ENCODE results near the gene GRAMD1A. TPM values are rescaled to one million over a fixed set of nuclear protein-coding genes. Genes with fewer than 3 reads are reported as not detected.

Gene GRAMD1A
- total RNA-seq, 1 experiment from 2014 or later = 32.8 TPM

DNA sequence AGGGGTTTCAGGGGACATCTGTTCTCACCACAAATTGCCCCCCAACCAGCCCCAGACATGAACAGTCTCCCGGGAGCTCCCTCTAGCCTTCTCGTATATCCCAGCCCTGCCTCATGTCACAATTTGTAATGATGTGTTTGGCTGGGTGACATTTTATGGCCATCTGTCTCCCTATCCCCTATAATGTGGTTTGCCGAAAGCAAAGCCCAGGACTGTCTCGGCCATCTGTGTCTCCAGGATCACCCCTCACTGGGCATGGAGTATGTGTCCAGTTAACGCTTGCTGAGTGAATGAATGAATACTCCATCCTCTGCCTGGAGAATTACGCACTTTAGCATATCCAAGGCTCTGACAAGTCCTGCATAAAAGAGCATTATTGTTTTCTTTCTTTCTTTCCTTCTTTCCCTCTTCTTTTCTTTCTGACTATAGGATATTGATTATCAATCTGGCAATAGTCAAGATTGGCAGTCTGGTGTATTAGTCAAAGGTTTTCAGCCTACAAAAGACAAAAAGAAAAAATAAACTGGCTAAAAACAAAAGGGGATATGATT, 56.5 kb downstream of the GRAMD1A start:
- BruUV-seq (replicated peaks) = no TSS peak
- H3K4me1 ChIP-seq (ENCODE audit: insufficient read depth, low read length) = no peaks in the 10 kb centered on the region
- TF ChIP-seq, protein P1, sequence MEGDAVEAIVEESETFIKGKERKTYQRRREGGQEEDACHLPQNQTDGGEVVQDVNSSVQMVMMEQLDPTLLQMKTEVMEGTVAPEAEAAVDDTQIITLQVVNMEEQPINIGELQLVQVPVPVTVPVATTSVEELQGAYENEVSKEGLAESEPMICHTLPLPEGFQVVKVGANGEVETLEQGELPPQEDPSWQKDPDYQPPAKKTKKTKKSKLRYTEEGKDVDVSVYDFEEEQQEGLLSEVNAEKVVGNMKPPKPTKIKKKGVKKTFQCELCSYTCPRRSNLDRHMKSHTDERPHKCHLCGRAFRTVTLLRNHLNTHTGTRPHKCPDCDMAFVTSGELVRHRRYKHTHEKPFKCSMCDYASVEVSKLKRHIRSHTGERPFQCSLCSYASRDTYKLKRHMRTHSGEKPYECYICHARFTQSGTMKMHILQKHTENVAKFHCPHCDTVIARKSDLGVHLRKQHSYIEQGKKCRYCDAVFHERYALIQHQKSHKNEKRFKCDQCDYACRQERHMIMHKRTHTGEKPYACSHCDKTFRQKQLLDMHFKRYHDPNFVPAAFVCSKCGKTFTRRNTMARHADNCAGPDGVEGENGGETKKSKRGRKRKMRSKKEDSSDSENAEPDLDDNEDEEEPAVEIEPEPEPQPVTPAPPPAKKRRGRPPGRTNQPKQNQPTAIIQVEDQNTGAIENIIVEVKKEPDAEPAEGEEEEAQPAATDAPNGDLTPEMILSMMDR (conservative IDR thresholded peaks at IDR 0.05; ENCODE audit: low read depth, low read length) = no peak
- TF ChIP-seq EZH2phosphoT487 (IDR thresholded peaks at IDR 0.05; ENCODE audit: borderline replicate concordance, low read length) (no peak), EZH2 (IDR thresholded peaks at IDR 0.05; ENCODE audit: low read length, unreplicated experiment) (no peak)
- H3K27me3 ChIP-seq (ENCODE audit: low read length) = no peaks in the 10 kb centered on the region
- no peaks in the 10 kb centered on the region for H3F3A ChIP-seq (ENCODE audit: low read length, unreplicated experiment)
- no peaks in the 10 kb centered on the region for H4K20me1 ChIP-seq (ENCODE audit: low read length)
- H3K9me2 ChIP-seq (replicated peaks; ENCODE audit: low read length) = no peaks in the 10 kb centered on the region
- no peaks in the 10 kb centered on the region for H3K9me3 ChIP-seq (ENCODE audit: low read length)
- no peaks in the 10 kb centered on the region for H3K79me2 ChIP-seq (ENCODE audit: low read length)
- H3K4me3 ChIP-seq (ENCODE audit: low read length) = no peak overlapping the region
- no peak overlapping the region for H3K4me2 ChIP-seq (ENCODE audit: low read length)
- ChIA-PET CTCF (no interaction called here), POLR2A (ENCODE audit: unreplicated experiment) (no interaction called here)
- no peak overlapping the region for H3K27ac ChIP-seq (ENCODE audit: low read length)
- ATAC-seq (no peak), DNase-seq (no peak)
- intact Hi-C loops (cut with micrococcal nuclease) = loop anchor here (5.0 kb wide), 1 partner anchor 36 kb away; no protein-coding TSS in a partner anchor
- H3K36me3 ChIP-seq (ENCODE audit: low read depth, low read length) = no peaks in the 10 kb centered on the region
- H3K9ac ChIP-seq (ENCODE audit: low read length) = no peak overlapping the region
- no peak overlapping the region for H2AFZ ChIP-seq (ENCODE audit: low read length)

DNA sequence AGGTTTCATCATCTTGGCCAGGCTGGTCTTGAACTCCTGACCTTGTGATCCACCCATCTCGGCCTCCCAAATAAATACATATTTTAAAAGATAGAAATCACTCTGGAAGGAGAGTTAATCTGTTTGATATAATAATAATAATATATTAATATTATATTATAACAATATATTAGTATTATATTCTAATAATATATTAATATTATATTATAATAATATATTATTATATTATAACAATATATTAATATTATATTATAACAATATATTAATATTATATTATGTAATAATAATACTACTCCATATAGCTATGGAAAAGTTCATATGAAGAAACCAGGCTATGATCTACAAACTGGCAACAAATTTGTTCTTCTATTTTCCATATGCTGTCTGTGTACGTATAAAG, 58.2 kb downstream of the GRAMD1A start:
- POLR2A ChIA-PET (ENCODE audit: unreplicated experiment) = no interaction called here
- ATAC-seq = no peak
- BruUV-seq (replicated peaks) = no TSS peak
- Histone ChIP-seq H3F3A (ENCODE audit: low read length, unreplicated experiment) (no peaks in the 10 kb centered on the region), H3K4me2 (ENCODE audit: low read length) (no peak overlapping the region), H3K36me3 (ENCODE audit: low read depth, low read length) (no peaks in the 10 kb centered on the region), H3K9me3 (ENCODE audit: low read length) (no peaks in the 10 kb centered on the region), H3K4me3 (ENCODE audit: low read length) (no peak overlapping the region), H3K9ac (ENCODE audit: low read length) (no peak overlapping the region), H4K20me1 (ENCODE audit: low read length) (no peaks in the 10 kb centered on the region), H2AFZ (ENCODE audit: low read length) (no peak overlapping the region), H3K4me1 (ENCODE audit: insufficient read depth, low read length) (no peaks in the 10 kb centered on the region; the same call in 1 of the 2 replicates), H3K27me3 (ENCODE audit: low read length) (no peaks in the 10 kb centered on the region), H3K27ac (ENCODE audit: low read length) (no peak overlapping the region), H3K9me2 (replicated peaks; ENCODE audit: low read length) (no peaks in the 10 kb centered on the region), H3K79me2 (ENCODE audit: low read length) (no peaks in the 10 kb centered on the region)
- no peak for TF ChIP-seq EZH2 (IDR thresholded peaks at IDR 0.05; ENCODE audit: low read length, unreplicated experiment)
- TF ChIP-seq, protein P1 (conservative IDR thresholded peaks at IDR 0.05; ENCODE audit: low read depth, low read length) = no peak
- TF ChIP-seq EZH2phosphoT487 (IDR thresholded peaks at IDR 0.05; ENCODE audit: borderline replicate concordance, low read length) = no peak
- no peak for DNase-seq
- intact Hi-C loops (cut with micrococcal nuclease) = loop anchor here (5.0 kb wide), 1 partner anchor 34 kb away; no protein-coding TSS in a partner anchor
- CTCF ChIA-PET = no interaction called here

DNA sequence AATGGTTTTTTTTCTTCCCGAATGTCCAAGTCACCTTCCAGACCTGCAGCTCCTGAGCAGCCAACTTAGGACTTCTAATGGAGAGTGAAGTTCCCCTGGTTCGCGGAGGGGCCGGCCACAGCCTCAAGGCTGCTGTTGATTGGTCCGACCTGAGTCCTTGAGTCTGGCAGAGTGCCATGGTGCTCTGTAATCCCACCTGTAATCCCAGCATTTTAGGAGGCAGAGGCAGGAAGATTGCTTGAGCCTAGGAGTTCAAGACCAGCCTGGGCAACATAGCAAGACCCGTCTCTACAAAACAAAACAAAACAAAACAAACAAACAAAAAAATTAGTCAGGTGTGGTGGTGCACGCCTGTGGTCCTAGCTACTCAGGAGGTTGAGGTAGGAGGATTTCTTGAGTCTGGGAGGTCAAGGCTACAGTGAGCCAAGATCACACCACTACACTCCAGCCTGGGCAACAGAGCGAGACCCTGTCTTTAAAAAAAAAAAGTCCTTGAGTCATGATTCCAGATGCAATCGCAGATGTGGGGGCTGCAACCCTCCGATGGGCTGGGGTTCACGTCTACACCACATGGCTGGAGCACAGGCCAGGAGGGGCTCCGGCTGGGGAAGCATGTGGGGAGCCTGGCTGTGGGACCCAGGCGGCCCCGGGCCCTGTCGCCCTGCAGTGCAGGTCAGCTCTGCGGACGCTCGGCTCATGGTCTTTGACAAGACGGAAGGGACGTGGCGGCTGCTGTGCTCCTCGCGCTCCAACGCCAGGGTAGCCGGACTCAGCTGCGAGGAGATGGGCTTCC, 59.1 kb downstream of the GRAMD1A start:
- DNase-seq = no peak
- Histone ChIP-seq H3K4me1 (ENCODE audit: insufficient read depth, low read length) (peaks cover 7% of the 10 kb centered on the region; the same call in 1 of the 2 replicates), H4K20me1 (ENCODE audit: low read length) (no peaks in the 10 kb centered on the region), H2AFZ (ENCODE audit: low read length) (no peak overlapping the region), H3K79me2 (ENCODE audit: low read length) (no peaks in the 10 kb centered on the region), H3K27ac (ENCODE audit: low read length) (no peak overlapping the region), H3K9me2 (replicated peaks; ENCODE audit: low read length) (no peaks in the 10 kb centered on the region), H3K4me3 (ENCODE audit: low read length) (no peak overlapping the region), H3K9ac (ENCODE audit: low read length) (no peak overlapping the region), H3K9me3 (ENCODE audit: low read length) (no peaks in the 10 kb centered on the region), H3F3A (ENCODE audit: low read length, unreplicated experiment) (no peaks in the 10 kb centered on the region), H3K36me3 (ENCODE audit: low read depth, low read length) (no peaks in the 10 kb centered on the region), H3K4me2 (ENCODE audit: low read length) (no peak overlapping the region), H3K27me3 (ENCODE audit: low read length) (no peaks in the 10 kb centered on the region)
- ChIA-PET POLR2A (ENCODE audit: unreplicated experiment) (no interaction called here), CTCF (no interaction called here)
- no peak for ATAC-seq
- TF ChIP-seq, protein P1 (conservative IDR thresholded peaks at IDR 0.05; ENCODE audit: low read depth, low read length) = no peak
- TF ChIP-seq EZH2 (IDR thresholded peaks at IDR 0.05; ENCODE audit: low read length, unreplicated experiment) (no peak), EZH2phosphoT487 (IDR thresholded peaks at IDR 0.05; ENCODE audit: borderline replicate concordance, low read length) (no peak)
- intact Hi-C loops (cut with micrococcal nuclease) = loop anchor here (5.0 kb wide), 1 partner anchor 33 kb away; no protein-coding TSS in a partner anchor
- BruUV-seq (replicated peaks) = no TSS peak
